Loucy (cell line): Measurements from ENCODE around the gene CIAO3.

Experiments
- CTCF ChIP-seq: fragments of 200-600 bp; sonication (generic); conservative IDR thresholded peaks from 2 replicates; pipeline ENCODE4 v1.5.1; 2014; ENCODE audit warnings: mild to moderate bottlenecking, antibody characterized with exemption, low read length
- EZH2phosphoT487 ChIP-seq: fragments of 200-600 bp; IDR thresholded peaks from 2 replicates; pipeline ENCODE4 v1.6.1; 2018; ENCODE audit warnings: antibody characterized with exemption, mild to moderate bottlenecking, moderate library complexity, borderline replicate concordance

- TF ChIP-seq CTCF: no peak
- no peak for TF ChIP-seq EZH2phosphoT487
These were observed 5.8 kb upstream of the CIAO3 start for GRCh38 chr16:746637-747036.
